Measurements from ENCODE around the gene NAGLU.
A peak's percentile ranks its signal among the peaks of the same experiment; 100 is the strongest.
"Not testable (repeated sequence)": the region's sequence is repeated elsewhere in the genome, so short reads cannot be mapped to it uniquely, and the experiment has no call there.

NAGLU gene

DNA sequence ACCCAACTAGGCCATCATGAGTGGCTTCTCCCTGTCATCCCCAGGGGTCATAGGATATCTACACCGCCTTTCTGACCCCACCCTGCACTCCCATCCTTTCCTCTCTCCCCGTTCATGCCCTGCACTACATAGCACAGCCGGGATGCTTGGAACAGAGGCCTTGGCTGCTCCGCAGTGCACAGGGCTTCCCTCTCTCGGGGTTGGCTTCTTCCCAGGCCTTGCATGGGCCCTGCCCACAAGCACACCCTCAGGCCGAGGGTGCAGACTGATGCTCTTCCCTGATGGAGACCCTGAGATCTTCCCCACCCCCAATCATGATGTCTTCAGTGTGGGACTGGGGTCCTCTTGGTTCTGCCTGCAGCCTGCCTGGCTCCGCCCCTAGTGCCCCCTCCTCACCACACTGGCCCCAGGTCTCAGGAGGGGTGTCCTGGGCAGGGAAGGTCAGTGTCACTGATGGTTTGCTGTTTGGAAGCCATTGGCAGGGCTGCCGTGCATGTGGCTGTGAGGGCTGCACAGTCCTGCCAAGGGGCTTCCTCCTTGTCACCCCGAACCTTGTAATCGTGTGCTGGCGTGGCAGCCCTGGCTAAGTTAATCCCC, 14.3 kb upstream of the NAGLU start:
- DNase-seq = no peak

DNA sequence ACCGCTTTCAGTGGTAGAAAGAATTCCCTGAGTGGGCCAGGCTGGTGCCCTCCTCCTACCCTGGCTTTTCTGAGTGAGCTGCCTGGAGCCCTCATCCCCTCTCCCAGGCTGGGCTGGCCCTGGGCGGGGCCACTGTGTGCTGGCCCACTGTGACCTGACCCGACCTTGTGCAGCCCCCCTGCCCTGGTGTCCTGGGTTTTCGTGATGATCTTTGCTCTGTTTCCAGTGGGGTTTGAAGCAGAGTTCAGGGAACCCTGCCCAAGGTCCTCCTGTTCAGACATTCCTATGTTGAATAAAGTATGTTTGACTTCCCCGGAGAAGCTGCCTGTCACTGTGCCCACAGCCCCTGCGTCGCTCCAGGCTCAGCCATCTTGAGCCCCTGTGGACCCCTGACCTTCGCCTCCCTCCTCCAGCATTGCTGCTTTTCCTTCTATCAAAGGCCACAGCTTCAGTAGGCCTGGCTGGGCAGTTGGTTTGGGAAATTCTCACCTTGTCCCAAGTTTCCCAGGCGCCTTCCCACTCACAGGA, 13.7 kb upstream of the NAGLU start:
- DNase-seq = no peak

DNA sequence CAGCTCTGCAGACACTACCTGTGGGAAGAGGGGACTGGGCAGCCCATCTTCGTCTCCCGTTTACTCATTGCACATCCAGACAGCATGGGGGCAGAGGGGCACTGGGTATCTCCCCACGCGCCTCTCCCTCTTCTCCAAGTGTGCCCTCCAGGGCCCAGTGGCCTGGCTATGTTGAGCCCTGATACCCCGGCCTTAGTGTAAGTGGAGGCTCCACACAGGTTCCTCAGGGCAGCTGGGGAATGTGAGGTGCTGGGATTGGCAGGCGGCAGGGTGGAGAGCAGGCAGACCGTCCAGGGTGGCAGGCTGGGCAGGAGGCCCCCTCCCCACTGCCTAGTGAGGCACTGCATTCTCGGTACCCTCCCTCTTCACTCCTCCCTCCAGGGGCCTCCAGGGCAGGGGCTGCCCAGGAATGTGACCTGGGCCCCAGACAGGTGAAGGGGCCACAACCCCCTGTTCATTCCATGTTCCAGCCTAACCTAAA, 13.2 kb upstream of the NAGLU start:
- no peak for DNase-seq

DNA sequence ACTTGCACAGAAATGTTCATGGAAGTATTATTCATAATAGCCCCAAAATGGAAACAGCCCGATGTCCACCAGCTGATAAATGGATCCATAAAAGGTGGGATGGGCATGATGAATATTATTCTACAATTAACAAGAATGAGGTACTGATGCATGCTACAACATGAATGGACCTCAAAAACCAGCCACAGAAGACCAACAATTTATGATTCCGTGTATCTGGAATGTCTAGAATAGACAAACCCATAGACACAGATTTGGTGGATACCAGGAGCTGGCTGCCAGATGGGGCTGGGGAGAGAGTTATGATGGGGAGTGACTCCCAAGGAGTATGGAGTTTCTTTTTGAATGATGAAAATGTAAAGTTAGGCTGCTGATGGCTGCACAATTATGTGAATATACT, 10.8 kb upstream of the NAGLU start:
- no peak for DNase-seq

DNA sequence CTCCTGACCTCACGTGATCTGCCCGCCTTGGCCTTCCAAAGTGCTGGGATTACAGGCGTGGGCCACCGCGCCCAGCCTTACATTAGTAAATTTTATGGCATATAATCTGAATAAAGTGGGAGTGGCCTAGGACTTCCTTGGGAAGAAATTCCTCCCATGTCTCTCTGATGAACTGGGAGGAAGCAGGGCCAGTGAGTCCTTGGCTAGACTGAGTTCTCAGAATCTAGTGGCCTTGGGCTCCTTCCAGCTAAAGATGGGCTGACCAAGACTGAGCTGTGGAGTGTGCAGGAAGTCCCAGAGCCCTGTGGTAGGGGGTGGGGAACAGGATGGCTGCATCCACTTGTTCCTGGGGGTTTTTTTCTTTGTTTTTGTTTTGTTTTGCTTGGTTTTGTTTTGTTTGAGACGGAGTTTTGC, 10.0 kb upstream of the NAGLU start:
- no peak for DNase-seq

DNA sequence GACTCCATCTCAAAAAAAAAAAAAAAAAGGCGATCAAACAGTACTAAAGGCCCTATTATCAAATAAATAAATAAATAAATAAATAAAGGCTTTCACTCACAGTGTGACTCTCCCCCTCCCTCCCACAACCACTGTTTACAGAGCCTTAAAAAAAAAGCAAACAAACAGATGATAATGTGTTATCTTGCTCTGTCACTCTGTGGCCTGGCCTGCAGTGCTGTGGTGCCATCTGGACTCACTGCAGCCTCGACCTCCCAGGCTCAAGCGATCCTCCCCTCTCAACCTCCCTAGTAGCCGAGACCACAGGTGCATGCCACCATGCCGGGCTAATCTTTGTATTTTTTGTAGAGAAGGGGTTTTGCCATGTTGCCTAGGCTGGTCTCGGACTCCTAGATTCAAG, 8.1 kb upstream of the NAGLU start:
- DNase-seq = no peak

DNA sequence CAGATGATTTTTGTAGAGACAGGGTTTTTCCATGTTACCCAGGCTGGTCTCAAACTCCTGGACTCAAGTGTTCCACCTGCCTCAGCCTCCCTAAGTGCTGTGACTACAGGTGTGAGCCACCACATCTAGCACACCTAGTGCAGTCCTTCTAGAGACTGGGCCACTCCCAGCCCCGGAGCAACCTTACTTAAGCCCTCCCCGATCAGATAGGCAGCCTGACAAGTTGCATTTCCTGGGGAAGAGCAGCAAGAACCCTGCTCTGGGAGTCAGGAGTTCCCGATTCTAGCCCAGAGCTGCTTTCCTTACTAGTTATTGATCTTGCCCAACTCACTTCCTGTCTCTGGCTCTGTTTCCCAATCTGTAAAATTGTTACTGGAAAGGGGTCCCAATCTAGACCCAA, 7.0 kb upstream of the NAGLU start:
- no peak for DNase-seq

DNA sequence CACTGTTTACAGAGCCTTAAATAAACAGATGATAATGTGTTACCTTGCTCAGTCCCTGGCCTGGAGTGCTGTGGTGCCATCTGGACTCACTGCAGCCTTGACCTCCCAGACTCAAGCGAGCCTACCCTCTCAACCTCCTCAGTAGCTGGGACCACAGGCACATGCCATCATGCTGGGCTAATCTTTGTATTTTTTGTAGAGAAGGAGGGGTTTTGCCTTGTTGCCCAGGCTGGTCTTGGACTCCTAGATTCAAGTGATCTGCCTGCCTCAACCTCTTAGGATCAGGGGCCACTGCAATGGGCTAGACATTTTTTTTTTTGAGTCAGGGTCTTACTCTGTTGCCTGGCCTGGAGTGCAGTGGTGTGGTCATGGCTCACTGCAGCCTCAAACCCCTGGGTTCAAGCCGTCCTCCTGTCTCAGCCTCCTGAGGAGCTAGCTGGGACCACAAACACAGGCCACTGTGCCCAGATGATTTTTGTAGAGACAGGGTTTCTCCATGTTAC, 5.0 kb upstream of the NAGLU start:
- peak; percentile 80 for DNase-seq

DNA sequence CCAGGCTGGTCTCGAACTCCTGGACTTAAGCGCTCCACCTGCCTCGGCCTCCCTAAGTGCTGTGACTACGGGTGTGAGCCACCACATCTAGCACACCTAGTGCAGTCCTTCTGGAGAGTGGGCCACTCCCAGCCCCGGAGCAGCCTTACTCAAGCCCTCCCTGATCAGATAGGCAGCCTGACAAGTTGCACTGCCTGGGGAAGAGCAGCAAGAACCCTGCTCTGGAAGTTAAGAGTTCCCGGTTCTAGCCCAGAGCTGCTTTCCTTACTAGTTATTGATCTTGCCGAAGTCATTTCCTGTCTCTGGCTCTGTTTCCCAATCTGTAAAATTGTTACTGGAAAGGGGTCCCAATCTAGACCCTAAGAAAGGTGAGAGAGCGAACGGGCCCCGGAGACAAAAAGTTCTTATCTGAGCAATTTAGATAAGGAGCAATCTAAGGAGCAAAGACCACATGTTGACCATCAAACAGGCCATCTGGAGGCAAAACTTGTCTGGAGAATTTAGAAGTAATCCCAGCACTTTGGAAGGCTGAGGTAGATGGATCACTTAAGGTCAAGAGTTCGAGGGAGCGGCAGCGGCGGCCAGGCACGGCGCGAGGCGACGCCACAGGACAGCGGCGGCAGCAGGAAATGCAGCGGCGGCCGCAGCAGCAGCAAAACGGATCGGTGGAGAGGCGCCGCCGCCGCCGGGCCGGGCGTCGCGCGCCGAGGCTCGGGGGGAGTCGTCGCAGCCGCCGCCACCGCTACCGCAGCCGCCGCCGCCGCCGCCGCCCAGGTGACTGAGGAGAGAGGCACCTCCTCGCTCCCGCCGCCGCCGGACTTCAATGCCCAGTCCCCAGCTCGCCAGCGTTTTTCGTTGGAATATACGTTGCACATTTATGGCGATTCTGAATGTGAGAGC, 4.3 kb upstream of the NAGLU start:
- DNase-seq = peak; percentile 47

DNA sequence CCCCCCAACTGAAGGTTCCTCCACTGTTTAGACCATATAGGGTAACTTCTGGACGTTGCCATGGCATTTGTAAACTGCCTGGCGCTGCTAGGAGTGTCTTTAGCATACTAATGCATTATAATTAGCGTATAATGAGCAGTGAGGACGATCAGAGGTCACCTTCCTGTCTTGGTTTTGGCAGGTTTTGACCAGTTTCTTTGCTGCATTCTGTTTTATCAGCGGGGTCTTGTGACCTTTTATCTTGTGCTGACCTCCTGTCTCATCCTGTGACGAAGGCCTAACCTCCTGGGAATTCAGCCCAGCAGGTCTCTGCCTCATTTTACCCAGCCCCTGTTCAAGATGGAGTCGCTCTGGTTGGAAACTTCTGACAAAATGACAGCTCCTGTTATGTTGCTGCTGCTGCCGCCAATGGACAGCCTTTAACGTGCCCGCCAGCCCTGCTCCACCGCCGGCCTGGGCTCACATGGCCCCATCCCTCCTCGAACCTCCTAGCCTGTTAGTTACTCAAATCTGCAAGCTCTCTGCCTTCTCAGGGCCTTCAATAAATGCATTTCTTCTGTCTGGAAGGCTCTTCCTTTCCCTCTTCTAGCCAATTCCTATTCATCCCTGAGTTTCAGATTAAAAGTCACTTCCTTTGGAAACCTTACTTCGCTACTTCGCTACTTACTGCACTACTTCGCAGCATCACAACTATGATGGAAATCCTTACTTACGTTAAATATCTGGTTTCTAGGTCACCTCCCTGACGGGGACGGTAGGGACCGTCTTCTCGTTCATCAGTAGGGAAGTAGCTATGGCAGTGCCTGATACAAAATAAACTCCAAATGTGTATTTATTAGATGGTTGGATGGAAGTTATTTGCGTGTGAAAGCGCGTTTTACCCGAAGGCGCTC, 640 bp upstream of the NAGLU start:
- no peak for DNase-seq

DNA sequence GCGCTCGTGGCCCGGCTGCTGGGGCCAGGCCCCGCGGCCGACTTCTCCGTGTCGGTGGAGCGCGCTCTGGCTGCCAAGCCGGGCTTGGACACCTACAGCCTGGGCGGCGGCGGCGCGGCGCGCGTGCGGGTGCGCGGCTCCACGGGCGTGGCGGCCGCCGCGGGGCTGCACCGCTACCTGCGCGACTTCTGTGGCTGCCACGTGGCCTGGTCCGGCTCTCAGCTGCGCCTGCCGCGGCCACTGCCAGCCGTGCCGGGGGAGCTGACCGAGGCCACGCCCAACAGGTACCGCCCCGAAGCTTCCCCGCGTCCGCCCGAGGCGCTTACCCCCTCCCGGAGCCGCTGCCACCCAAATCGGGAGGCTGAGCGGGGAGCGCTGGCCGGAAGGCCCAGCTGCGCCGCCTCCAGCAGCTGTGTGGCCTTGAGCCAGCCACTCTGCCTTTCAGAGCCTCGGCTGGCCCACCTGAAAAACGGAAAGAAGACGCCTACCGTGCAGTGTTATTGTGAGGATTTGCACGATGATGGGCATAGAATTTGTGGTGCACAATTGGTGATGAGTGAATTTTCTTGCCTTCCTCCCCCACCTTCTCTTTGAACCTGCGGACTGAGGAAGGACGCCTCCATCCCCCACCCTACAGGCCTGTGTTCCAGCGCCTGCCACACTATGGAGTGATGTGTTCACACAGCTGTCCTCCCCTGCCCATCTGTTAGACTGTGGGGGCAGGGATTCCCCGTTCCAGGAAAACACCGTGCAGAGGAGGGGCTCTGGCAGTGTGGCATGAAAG, 523 bp downstream of the NAGLU start:
- DNase-seq = peak; percentile 92

DNA sequence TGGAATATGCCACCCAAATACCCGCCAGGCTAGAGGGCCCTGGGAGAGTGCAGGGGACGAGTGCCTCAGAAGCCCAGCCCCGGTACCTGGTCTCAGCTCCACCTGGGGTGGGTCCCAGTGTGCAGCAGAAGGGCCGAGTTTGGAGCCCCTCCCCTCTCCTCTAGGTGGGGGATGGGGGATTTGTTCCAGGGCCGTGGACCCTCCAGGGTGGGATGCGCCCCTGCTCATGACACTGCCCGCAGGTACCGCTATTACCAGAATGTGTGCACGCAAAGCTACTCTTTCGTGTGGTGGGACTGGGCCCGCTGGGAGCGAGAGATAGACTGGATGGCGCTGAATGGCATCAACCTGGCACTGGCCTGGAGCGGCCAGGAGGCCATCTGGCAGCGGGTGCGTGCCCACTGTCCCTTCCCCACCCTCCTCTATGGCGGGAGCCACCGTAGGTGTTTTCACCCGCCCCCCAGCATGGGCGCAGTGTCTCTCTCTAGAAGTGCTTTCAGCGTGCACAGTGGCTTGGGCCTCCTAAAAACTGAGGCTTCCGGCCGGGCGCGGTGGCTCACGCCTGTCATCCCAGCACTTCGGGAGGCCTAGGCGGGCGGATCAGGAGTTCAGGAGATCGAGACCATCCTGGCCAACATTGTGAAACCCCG, 1.2 kb downstream of the NAGLU start:
- no peak for DNase-seq

DNA sequence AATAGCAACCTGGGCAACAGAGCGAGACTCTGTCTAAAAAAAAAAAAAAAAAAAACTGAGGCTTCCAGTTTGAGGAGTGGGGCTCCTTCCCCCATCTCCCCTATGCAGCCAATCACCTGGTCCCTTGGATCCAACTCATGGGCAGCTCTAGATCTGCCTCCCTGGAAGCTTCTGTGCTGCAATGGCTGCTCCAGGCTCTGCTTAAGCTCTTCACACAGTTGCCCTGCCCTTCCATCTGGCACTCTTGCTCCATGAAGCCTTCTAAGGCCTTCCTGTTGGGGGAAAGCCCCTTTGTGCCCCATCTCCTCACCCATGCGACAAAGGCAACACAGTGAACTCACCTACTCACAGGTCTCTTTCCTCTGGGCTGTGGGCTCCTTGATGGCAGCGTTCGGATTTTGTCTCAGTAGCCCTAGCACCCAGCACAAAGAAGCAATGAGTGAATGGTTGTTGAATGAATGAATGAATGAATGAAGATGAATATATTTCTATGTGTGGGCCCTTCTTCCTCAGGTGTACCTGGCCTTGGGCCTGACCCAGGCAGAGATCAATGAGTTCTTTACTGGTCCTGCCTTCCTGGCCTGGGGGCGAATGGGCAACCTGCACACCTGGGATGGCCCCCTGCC, 1.9 kb downstream of the NAGLU start:
- no peak for DNase-seq

DNA sequence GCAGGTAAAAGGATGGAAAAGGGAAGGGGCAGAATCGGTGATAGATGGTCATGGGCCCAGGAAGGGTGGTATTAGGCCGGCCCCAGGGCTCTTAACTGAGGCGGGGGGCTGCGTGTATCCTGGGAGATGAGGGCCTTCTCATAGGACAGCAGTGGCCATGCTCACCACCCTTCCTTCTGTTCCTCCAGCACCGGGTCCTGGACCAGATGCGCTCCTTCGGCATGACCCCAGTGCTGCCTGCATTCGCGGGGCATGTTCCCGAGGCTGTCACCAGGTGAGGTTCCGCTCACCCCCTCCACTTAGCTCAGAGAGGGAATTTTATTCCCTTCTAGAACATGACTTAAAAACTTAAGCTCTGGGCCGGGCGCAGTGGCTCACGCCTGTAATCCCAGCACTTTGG, 2.4 kb downstream of the NAGLU start:
- DNase-seq = no peak

DNA sequence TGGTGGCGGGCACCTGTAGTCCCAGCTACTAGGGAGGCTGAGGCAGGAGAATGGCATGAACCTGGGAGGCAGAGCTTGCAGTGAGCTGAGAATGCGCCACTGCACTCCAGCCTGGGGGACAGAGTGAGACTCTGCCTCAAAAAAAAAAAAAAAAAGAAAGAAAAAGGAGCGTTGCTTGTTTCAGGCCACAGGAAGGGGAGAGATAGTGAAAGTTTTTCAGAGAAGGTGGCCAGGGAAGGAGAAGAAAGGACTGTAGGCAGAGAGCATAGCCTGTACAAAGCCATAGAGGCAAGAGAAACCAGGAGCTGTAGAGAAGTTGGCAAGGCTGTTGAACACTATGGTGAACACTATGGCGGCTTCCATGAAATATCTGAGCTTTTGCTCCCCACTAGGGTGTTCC, 4.5 kb downstream of the NAGLU start:
- not testable (repeated sequence) for DNase-seq

DNA sequence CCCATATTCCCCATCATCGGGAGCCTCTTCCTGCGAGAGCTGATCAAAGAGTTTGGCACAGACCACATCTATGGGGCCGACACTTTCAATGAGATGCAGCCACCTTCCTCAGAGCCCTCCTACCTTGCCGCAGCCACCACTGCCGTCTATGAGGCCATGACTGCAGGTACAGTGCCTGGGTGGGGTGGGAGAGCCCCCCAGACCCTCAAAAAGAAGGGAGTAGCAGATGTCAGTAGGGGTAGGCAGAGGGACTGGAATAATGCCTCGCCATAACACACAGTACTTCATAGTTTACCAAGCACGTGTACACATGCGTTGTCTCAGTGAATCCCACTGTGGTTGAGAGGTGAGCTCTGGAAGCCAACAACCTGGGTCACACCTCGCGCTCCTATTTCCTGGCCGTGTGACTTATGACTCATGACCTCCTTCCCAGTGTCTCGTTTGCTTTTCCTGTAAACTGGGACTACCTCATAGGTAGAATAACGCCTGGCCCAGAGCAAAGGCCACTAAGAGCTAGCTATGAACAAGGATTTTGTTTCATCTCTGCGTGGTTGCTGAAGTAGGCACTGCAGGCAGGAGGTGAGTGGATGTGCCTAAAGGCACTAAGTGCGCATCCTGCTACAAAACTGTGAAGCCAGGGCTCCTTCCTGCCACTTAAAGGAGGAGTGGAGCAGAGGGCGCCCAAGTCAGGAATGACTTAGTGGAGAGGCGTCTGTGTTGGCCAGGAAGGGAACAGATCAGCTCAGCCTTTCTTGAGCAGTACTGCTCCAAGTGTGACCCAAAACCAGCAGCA, 5.2 kb downstream of the NAGLU start:
- no peak for DNase-seq

DNA sequence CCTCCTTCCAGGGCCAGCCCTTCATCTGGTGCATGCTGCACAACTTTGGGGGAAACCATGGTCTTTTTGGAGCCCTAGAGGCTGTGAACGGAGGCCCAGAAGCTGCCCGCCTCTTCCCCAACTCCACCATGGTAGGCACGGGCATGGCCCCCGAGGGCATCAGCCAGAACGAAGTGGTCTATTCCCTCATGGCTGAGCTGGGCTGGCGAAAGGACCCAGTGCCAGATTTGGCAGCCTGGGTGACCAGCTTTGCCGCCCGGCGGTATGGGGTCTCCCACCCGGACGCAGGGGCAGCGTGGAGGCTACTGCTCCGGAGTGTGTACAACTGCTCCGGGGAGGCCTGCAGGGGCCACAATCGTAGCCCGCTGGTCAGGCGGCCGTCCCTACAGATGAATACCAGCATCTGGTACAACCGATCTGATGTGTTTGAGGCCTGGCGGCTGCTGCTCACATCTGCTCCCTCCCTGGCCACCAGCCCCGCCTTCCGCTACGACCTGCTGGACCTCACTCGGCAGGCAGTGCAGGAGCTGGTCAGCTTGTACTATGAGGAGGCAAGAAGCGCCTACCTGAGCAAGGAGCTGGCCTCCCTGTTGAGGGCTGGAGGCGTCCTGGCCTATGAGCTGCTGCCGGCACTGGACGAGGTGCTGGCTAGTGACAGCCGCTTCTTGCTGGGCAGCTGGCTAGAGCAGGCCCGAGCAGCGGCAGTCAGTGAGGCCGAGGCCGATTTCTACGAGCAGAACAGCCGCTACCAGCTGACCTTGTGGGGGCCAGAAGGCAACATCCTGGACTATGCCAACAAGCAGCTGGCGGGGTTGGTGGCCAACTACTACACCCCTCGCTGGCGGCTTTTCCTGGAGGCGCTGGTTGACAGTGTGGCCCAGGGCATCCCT, 7.4 kb downstream of the NAGLU start:
- DNase-seq = no peak

DNA sequence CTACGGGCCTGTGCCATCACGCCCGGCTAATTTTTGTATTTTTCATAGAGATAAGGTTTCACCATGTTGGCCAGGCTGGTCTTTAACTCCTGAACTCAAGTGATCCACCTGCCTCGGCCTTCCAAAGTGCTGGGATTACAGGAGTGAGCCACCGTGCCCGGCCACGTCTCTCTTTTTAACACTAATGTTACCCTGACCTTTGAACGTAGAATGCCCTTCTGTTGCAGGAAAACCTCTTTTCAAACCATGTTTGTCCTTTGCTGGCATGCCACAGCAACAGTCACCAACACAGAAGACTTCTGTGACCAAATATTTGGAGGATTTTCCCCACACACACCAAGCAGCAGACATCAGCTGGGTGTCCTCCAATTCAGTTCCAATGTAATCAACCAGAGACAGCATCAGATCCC, 8.8 kb downstream of the NAGLU start:
- DNase-seq = no peak

All from NCI-H146 (cell line).